ENCODE measurements around the gene KDM6A. TPM values are rescaled to one million over a fixed set of nuclear protein-coding genes. Genes with fewer than 3 reads are reported as not detected.
A peak's percentile ranks its signal among the peaks of the same experiment; 100 is the strongest.

Gene KDM6A
- total RNA-seq, 8 experiments from 2014 or later: 13.8 to 55.3 (median 16.7) TPM

DNA sequence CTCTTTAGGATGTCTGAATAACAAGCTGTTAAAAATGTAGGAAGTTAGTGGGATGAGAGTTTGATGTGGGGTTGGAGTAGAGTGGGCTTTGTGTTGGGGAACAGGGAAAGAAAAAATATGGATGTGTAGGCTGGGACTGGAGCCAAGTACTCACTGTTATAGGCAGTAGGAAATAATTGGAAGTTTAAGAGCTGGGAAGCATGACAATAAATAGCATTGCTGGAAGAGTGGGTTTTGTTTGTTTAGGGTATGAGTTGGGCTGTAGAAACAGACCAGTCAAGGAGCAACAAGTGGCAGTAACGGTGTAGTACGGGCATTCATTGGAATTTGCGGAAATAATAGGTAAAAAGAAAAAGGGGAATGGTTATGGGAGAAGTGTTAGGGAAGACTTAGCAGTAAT, 81.6 kb downstream of the KDM6A start:
- Histone ChIP-seq H3K4me1 (replicated peaks in 1 of 2) (no peaks in the 10 kb centered on the region), H3K27ac (no peak overlapping the region), H3K4me3 (no peak overlapping the region)
- 58 to 100% (median 78%) methylated on average over 1 to 3 of the region's 3 CpGs; no CpG with 5 or more reads in 6 of the 10 experiments for WGBS, 10 experiments
- peak in 1 of 8 experiments; percentile 19 for ATAC-seq (replicated peaks in 6 of 8)
- in situ Hi-C loops (cut with MboI; ENCODE audit: low pct_unique_long_range_greater_than_20kb in 2 of 9, low sequenced_read_pairs in 9 of 9, unreplicated experiment in 9 of 9): no loop called here

DNA sequence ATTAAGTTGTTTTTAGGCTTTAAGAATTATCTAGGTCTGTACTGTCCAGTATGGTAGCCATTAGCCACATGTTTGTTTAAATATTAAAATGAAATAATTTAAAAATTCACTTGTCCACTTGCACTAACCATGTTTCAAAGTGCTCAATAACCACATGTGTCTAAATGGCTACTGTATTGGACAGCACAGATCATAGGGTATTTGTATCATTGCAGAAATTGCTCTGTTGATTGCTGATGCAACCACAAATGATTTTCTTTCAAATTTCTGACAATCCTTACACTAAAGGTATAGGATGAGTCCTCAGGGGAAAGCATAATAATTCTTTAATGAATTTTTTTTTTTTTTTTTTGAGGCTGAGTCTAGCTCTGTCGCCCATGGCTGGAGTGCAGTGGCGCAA, 84.9 kb downstream of the KDM6A start:
- peak in 2 of 8 experiments; percentile 41 to 58 for ATAC-seq (replicated peaks in 6 of 8)
- no peak overlapping the region for H3K27ac ChIP-seq
- in situ Hi-C loops (cut with MboI; ENCODE audit: low pct_unique_long_range_greater_than_20kb in 2 of 9, low sequenced_read_pairs in 9 of 9, unreplicated experiment in 9 of 9): no loop called here
- WGBS, 10 experiments: 40 to 90% methylated on average over 1 to 2 of the region's 2 CpGs; no CpG with 5 or more reads in 8 of the 10 experiments
- no peak overlapping the region for H3K4me3 ChIP-seq
- no peaks in the 10 kb centered on the region for H3K4me1 ChIP-seq (replicated peaks in 1 of 2)

- no peak for ATAC-seq (replicated peaks in 6 of 8)
- in situ Hi-C loops (cut with MboI; ENCODE audit: low pct_unique_long_range_greater_than_20kb in 2 of 9, low sequenced_read_pairs in 9 of 9, unreplicated experiment in 9 of 9): no loop called here
- WGBS, 10 experiments: 44 to 100% (median 100%) methylated on average over 1 of the region's 1 CpG; no CpG with 5 or more reads in 7 of the 10 experiments
- Histone ChIP-seq H3K27ac (no peak overlapping the region), H3K4me1 (replicated peaks in 1 of 2) (no peaks in the 10 kb centered on the region), H3K4me3 (no peak overlapping the region)
Measured at GRCh38 chrX:44958480-44958879, 85.5 kb downstream of the KDM6A start.

GRCh38 chrX:44961817-44962607, 89.0 kb downstream of the KDM6A start:
- WGBS, 10 experiments: 48 to 100% (median 98%) methylated on average over 1 to 6 of the region's 6 CpGs; no CpG with 5 or more reads in 1 of the 10 experiments
- ATAC-seq (replicated peaks in 6 of 8): no peak
- Histone ChIP-seq H3K4me3 (no peak overlapping the region), H3K4me1 (replicated peaks in 1 of 2) (no peaks in the 10 kb centered on the region), H3K27ac (no peak overlapping the region)
- in situ Hi-C loops (cut with MboI; ENCODE audit: low pct_unique_long_range_greater_than_20kb in 2 of 9, low sequenced_read_pairs in 9 of 9, unreplicated experiment in 9 of 9): no loop called here

GRCh38 chrX:44962944-44963343, 90.0 kb downstream of the KDM6A start:
- Histone ChIP-seq H3K4me3 (no peak overlapping the region), H3K4me1 (replicated peaks in 1 of 2) (no peaks in the 10 kb centered on the region), H3K27ac (no peak overlapping the region)
- no peak for ATAC-seq (replicated peaks in 6 of 8)
- in situ Hi-C loops (cut with MboI; ENCODE audit: low pct_unique_long_range_greater_than_20kb in 2 of 9, low sequenced_read_pairs in 9 of 9, unreplicated experiment in 9 of 9): no loop called here
- 77 to 93% methylated on average over 3 to 4 of the region's 5 CpGs; no CpG with 5 or more reads in 8 of the 10 experiments for WGBS, 10 experiments

DNA sequence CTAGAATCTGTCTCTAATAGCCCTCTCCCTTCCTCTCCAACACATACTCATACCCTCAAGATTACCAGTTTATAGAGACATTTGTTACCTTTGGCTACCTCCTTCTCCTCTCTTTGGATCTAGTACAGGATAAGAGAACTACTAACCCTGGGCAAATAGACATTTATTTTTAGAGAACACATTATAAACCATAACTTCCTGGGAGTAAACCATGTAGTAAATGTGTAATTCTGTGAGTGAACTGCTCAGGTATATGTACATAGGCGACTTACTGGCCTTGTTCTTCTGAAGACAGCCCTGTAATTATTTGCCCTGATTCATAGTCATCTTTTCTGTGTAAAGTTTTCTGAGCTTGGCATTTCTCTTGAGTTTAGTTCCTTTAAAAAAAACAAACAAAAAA, 94.2 kb downstream of the KDM6A start:
- 50 to 100% (median 90%) methylated on average over 1 of the region's 1 CpG; no CpG with 5 or more reads in 6 of the 10 experiments for WGBS, 10 experiments
- H3K4me3 ChIP-seq: no peak overlapping the region

DNA sequence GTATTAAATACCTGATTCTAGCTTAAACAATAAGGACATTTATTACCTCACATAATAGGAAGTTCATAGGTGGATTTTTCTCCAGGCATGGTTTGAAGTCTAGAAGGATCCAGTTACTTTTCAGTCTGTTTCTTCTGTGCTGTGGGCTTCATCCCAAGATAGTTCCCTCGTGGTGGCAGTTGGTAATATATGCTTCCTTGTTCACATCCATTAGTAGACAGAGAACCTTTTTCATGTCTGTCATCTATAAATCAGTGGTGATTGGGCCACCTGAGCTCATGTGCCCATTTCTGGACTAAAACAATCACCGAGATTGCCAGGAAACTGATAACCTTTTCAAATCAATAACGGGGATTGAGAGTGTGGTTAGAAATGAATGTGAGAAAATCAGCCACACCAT, 97.7 kb downstream of the KDM6A start:
- 64 to 100% (median 94%) methylated on average over 2 to 3 of the region's 3 CpGs; no CpG with 5 or more reads in 7 of the 10 experiments for WGBS, 10 experiments
- H3K4me1 ChIP-seq (replicated peaks in 1 of 2): no peaks in the 10 kb centered on the region
- ATAC-seq (replicated peaks in 6 of 8): no peak
- H3K27ac ChIP-seq: no peak overlapping the region
- no peak overlapping the region for H3K4me3 ChIP-seq
- in situ Hi-C loops (cut with MboI; ENCODE audit: low pct_unique_long_range_greater_than_20kb in 2 of 9, low sequenced_read_pairs in 9 of 9, unreplicated experiment in 9 of 9): no loop called here

More for the DNA sequence above, 94.2 kb downstream of the KDM6A start:
- ATAC-seq (replicated peaks in 6 of 8): no peak
- in situ Hi-C loops (cut with MboI; ENCODE audit: low pct_unique_long_range_greater_than_20kb in 2 of 9, low sequenced_read_pairs in 9 of 9, unreplicated experiment in 9 of 9): no loop called here
- H3K27ac ChIP-seq: no peak overlapping the region
- no peaks in the 10 kb centered on the region for H3K4me1 ChIP-seq (replicated peaks in 1 of 2)

- no peak overlapping the region for H3K4me3 ChIP-seq
- WGBS, 10 experiments: 0 to 100% (median 53%) methylated on average over 1 to 2 of the region's 8 CpGs; no CpG with 5 or more reads in 7 of the 10 experiments
- no peaks in the 10 kb centered on the region for H3K4me1 ChIP-seq (replicated peaks in 1 of 2)
- in situ Hi-C loops (cut with MboI; ENCODE audit: low pct_unique_long_range_greater_than_20kb in 2 of 9, low sequenced_read_pairs in 9 of 9, unreplicated experiment in 9 of 9): no loop called here
- no peak for ATAC-seq (replicated peaks in 6 of 8)
- no peak overlapping the region for H3K27ac ChIP-seq
Measured at GRCh38 chrX:44971674-44972073, 98.7 kb downstream of the KDM6A start.

DNA sequence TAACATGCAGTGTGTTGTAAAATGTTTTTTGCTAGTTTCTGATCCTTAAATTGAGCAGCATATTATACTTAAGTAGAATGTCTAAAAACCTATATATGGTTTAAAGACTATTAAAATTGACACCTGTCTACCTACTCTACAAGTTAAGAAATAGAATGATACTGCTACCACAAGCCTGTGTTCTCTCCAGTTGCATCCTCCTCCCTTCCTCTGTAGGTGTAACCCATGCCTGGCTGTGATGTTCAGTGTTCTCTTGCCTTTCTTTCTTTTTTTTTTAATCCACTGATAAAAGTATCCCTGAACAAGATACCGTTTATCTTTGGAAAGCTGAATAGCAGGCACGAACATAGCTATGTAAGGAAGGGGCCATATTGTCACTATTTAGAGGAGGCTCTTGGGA, 99.1 kb downstream of the KDM6A start:
- WGBS, 10 experiments: 58 to 100% (median 100%) methylated on average over 1 to 2 of the region's 2 CpGs; no CpG with 5 or more reads in 4 of the 10 experiments
- in situ Hi-C loops (cut with MboI; ENCODE audit: low pct_unique_long_range_greater_than_20kb in 2 of 9, low sequenced_read_pairs in 9 of 9, unreplicated experiment in 9 of 9): no loop called here

DNA sequence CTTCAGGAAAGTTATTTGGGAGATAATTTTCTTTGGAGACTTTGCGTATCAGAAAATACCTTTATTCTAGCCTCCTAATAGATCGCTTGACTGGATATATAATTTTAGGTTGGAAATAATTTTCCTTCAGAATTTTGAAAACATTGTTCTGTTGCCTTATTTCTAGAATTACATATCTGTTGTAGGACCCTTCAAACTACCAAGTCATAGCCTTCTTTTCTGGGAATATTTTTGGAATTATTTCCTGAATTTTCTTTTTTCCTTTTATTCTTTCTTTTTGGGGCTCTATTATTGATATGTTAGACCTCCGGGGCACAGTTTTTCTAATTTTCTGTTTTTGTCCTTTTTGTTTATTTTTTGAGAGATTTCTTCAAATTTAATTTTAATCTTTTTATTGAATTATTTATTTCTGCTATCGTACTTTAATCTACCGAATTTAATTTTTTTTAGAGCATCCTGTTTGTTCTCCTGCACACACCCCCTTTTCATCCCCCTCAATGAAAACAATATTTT, 100.5 kb downstream of the KDM6A start:
- H3K4me3 ChIP-seq: no peak overlapping the region
- WGBS, 10 experiments: 56 to 100% (median 100%) methylated on average over 1 to 5 of the region's 5 CpGs

More for the DNA sequence above, 99.1 kb downstream of the KDM6A start:
- Histone ChIP-seq H3K4me3 (no peak overlapping the region), H3K4me1 (replicated peaks in 1 of 2) (no peaks in the 10 kb centered on the region), H3K27ac (no peak overlapping the region)
- ATAC-seq (replicated peaks in 6 of 8): no peak

GRCh38 chrX:44974451-44974850, 101.5 kb downstream of the KDM6A start:
- no peaks in the 10 kb centered on the region for H3K4me1 ChIP-seq (replicated peaks in 1 of 2)
- H3K27ac ChIP-seq: no peak overlapping the region
- peak in 3 of 8 experiments; percentile 45 to 70 (median 48) for ATAC-seq (replicated peaks in 6 of 8)
- 78 to 100% methylated on average over 1 of the region's 2 CpGs; no CpG with 5 or more reads in 8 of the 10 experiments for WGBS, 10 experiments
- in situ Hi-C loops (cut with MboI; ENCODE audit: low pct_unique_long_range_greater_than_20kb in 2 of 9, low sequenced_read_pairs in 9 of 9, unreplicated experiment in 9 of 9): no loop called here
- no peak overlapping the region for H3K4me3 ChIP-seq

More for the DNA sequence above, 100.5 kb downstream of the KDM6A start:
- no peak overlapping the region for H3K27ac ChIP-seq
- no peaks in the 10 kb centered on the region for H3K4me1 ChIP-seq (replicated peaks in 1 of 2)
- ATAC-seq (replicated peaks in 6 of 8): no peak
- in situ Hi-C loops (cut with MboI; ENCODE audit: low pct_unique_long_range_greater_than_20kb in 2 of 9, low sequenced_read_pairs in 9 of 9, unreplicated experiment in 9 of 9): no loop called here

GRCh38 chrX:44975666-44976263, 102.8 kb downstream of the KDM6A start:
- no peak overlapping the region for H3K27ac ChIP-seq
- H3K4me1 ChIP-seq (replicated peaks in 1 of 2): no peaks in the 10 kb centered on the region
- no peak overlapping the region for H3K4me3 ChIP-seq
- ATAC-seq (replicated peaks in 6 of 8): peak in 3 of 8 experiments; percentile 27 to 95 (median 80)
- in situ Hi-C loops (cut with MboI; ENCODE audit: low pct_unique_long_range_greater_than_20kb in 2 of 9, low sequenced_read_pairs in 9 of 9, unreplicated experiment in 9 of 9): no loop called here

DNA sequence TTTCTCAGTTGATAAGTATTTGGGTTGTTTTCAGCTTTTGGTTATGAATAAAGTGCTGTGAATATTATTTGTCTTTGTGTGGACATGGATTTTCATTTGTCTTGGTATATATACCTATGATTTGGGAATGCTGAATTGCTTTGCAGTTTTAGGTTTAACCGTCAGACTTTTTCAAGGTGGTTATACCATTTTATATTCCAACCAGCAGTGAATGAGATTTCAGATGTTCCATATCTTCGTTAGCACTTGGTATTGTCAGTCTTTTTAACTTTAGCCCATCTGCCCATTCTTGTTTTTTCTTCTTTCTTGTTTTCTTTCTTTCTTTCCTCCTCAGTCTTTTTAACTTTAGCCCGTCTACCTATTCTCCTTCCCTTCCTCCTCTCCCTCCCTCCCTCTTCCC, 106.0 kb downstream of the KDM6A start:
- no peak for ATAC-seq (replicated peaks in 6 of 8)
- no peak overlapping the region for H3K4me3 ChIP-seq
- H3K4me1 ChIP-seq (replicated peaks in 1 of 2): no peaks in the 10 kb centered on the region
- WGBS, 10 experiments: 70 to 96% (median 94%) methylated on average over 1 to 3 of the region's 3 CpGs; no CpG with 5 or more reads in 4 of the 10 experiments
- in situ Hi-C loops (cut with MboI; ENCODE audit: low pct_unique_long_range_greater_than_20kb in 2 of 9, low sequenced_read_pairs in 9 of 9, unreplicated experiment in 9 of 9): no loop called here
- no peak overlapping the region for H3K27ac ChIP-seq
